Stimulated activated naive B cell treated with anti-CD40 and anti-IgM and Interleukin-4, amounts not matched to agents 10 μg/mL and 1 μg/mL and 100 μg/mL, for 72 hours (primary cell): Measurements from ENCODE around the gene CELF4.

Experiments
- ATAC-seq, 2 donors: fragments of 150-1000 bp; cut with Tn5 transposase; replicated peaks; 2 replicates each; pipeline ENCODE4 v1.10.0; 2021; ENCODE audit warnings: moderate library complexity in 1 of 2
- DNase-seq: peaks from one replicate; pipeline ENCODE4 v3.0.0; 2021
- H3K27ac Mint-ChIP-seq: one replicate; pipeline ENCODE4 v1.8.0; 2022; ENCODE audit warnings: mild to moderate bottlenecking, mixed read lengths
- H3K27me3 Mint-ChIP-seq, 2 donors: one replicate each; pipeline ENCODE4 v1.8.0; 2022; ENCODE audit warnings: mixed read lengths in 2 of 2
- H3K36me3 Mint-ChIP-seq, 2 donors: one replicate each; pipeline ENCODE4 v1.8.0; 2022; ENCODE audit warnings: mixed read lengths in 2 of 2, mild to moderate bottlenecking in 1 of 2
- H3K4me1 Mint-ChIP-seq, 2 donors: one replicate each; pipeline ENCODE4 v1.8.0; 2022; ENCODE audit warnings: mixed read lengths in 2 of 2, mild to moderate bottlenecking in 1 of 2
- H3K4me3 Mint-ChIP-seq, 2 donors: one replicate each; pipeline ENCODE4 v1.8.0; 2022; ENCODE audit warnings: mild to moderate bottlenecking in 2 of 2, mixed read lengths in 2 of 2, moderate library complexity in 1 of 2
- H3K9me3 Mint-ChIP-seq, 2 donors: one replicate each; pipeline ENCODE4 v1.8.0; 2022; ENCODE audit warnings: mixed read lengths in 2 of 2, mild to moderate bottlenecking in 1 of 2

The CELF4 gene

GRCh38 chr18:37207343-37207742 is 358.3 kb downstream of the CELF4 start:
- ATAC-seq: no peak
- no peak overlapping the region for H3K27ac Mint-ChIP-seq
- H3K4me1 Mint-ChIP-seq: no peaks in the 10 kb centered on the region
- H3K4me3 Mint-ChIP-seq: no peak overlapping the region
- H3K9me3 Mint-ChIP-seq: peaks cover 0 to 2% of the 10 kb centered on the region in 2 donors
- no peaks in the 10 kb centered on the region for H3K27me3 Mint-ChIP-seq
- H3K36me3 Mint-ChIP-seq: peaks cover 3 to 5% of the 10 kb centered on the region in 2 donors
- DNase-seq: no peak

GRCh38 chr18:37199741-37200140 is 365.9 kb downstream of the CELF4 start:
- Mint-ChIP-seq H3K27me3 (no peaks in the 10 kb centered on the region), H3K4me3 (no peak overlapping the region), H3K9me3 (peaks cover 9 to 14% of the 10 kb centered on the region in 2 donors), H3K36me3 (peaks cover 13 to 31% of the 10 kb centered on the region in 2 donors), H3K27ac (no peak overlapping the region), H3K4me1 (no peaks in the 10 kb centered on the region)
- no peak for DNase-seq
- no peak for ATAC-seq
